ENCODE measurements around the gene SLC5A6.

The SLC5A6 gene

DNA sequence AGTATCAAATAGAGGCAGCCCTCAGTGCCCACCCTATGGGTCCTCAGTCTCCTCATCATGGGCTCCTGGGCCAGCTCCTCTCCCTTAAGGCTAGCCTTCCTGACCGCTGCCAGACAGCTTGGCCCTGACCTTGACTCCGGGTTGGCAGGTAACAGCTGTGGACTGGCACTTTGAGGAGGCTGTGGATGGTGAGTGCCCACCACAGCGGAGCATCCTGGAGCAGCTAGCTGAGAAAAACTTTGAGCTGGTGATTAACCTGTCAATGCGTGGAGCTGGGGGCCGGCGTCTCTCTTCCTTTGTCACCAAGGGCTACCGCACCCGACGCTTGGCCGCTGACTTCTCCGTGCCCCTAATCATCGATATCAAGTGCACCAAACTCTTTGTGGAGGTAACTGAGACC is 24.1 kb upstream of the SLC5A6 start:
- DNase-seq = no peak

DNA sequence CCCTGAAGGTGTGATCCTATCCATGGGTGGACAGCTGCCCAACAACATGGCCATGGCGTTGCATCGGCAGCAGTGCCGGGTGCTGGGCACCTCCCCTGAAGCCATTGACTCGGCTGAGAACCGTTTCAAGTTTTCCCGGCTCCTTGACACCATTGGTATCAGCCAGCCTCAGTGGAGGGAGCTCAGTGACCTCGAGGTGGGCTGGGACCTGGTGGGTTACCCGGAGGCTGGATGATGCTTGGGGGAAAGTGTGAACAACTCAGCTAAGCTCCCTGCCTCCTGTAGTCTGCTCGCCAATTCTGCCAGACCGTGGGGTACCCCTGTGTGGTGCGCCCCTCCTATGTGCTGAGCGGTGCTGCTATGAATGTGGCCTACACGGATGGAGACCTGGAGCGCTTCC is 21.3 kb upstream of the SLC5A6 start:
- DNase-seq = no peak

DNA sequence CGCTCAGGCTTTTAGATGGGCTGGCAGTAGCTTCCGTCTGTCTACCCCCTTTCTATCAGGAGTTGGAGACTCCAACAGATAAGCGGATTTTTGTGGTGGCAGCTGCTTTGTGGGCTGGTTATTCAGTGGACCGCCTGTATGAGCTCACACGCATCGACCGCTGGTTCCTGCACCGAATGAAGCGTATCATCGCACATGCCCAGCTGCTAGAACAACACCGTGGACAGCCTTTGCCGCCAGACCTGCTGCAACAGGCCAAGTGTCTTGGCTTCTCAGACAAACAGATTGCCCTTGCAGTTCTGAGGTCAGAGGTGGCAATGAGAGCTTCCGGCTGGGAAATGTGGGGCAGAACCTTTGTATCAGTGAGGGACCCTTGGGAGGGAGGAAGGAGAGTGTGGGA is 19.9 kb upstream of the SLC5A6 start:
- DNase-seq = no peak

DNA sequence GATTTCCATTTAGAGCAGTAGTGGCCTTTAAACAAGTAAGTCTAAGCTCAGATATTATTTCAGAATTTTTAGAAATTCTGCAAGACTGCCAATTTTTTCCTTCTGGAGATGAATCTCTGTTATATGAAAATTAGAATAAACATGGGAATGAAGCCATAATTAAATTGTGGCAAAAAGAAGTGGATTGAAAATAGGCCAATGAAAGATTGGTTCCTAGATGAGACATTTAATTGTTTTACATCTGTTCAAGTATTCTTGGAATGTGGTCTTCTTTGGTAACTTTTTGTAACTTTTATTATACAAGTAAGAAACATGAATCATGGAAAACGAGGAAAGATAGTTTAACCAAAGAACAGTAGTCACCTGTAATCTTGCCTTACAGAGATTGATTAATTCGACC is 15.4 kb upstream of the SLC5A6 start:
- DNase-seq = no peak

DNA sequence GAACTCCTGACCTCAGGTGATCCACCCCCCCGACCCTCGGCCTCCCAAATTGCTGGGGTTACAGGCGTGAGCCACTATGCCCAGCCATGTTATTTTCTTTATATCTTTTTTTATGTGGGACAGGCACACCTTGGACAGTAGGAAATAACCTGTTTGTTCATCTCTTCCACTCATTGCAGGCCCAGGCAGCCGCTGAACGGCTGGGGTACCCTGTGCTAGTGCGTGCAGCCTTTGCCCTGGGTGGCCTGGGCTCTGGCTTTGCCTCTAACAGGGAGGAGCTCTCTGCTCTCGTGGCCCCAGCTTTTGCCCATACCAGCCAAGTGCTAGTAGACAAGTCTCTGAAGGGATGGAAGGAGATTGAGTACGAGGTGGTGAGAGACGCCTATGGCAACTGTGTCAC is 13.5 kb upstream of the SLC5A6 start:
- DNase-seq = no peak

DNA sequence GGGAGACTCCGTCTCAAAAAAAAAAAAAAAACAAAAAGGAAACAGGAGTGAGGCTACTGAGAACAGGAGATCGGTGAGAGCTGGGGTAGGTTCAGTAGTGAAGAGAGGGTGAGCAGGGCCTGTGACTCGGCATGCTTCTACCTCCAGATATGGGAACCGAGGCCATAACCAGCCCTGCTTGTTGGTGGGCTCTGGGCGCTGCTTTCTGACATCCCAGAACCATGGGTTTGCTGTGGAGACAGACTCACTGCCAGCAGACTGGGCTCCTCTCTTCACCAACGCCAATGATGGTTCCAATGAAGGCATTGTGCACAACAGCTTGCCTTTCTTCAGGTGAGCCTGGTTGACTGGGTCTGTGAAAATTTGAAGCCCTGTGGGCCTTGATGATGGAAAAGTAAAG is 11.3 kb upstream of the SLC5A6 start:
- DNase-seq = no peak

DNA sequence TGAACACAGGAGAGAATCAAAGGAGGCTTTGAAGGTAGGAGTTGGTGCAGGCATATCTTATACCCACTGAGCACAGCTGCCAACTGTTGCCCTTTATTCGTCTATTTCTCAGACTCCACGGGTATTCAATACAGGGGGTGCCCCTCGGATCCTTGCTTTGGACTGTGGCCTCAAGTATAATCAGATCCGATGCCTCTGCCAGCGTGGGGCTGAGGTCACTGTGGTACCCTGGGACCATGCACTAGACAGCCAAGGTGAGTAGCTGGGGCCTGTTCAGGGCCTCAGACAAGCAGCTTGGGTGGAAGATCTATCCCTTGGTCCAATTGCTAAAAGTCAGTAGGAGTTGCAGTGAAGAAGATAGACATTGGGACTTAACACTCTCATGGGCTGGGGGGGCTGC is 10.3 kb upstream of the SLC5A6 start:
- no peak for DNase-seq

DNA sequence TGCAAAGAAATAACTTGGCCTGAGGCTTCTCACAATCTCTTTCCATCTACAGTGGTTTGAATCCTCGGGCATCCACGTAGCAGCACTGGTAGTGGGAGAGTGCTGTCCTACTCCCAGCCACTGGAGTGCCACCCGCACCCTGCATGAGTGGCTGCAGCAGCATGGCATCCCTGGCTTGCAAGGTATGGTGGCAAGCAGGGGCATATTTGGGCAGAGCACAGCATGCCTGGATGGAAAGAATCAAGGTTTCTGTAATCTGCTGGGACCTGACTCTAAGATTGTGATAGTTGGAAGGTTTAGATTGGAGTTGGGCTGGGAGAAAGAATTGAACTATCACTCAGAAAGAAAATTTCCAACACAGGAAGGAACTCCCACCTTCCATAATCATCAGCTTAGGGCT is 9.1 kb upstream of the SLC5A6 start:
- DNase-seq = no peak

DNA sequence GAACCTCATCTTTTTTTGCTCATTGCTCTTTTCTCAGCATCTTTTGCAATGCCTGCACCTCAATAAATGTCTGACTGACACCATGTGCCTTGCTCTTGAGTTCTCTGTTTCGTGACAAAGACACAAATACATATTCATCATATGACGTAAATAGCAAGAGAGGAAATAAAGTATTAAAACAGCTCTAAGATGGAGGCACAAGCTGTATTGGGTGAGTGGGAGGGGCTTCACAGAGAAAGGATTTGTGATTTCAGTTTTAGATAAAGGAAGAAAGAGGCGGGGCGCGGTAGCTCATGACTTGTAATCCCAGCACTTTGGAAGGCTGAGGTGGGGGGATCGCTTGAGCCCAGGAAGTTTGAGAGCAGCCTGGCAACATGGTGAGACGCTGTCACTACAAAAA is 8.0 kb upstream of the SLC5A6 start:
- no peak for DNase-seq

DNA sequence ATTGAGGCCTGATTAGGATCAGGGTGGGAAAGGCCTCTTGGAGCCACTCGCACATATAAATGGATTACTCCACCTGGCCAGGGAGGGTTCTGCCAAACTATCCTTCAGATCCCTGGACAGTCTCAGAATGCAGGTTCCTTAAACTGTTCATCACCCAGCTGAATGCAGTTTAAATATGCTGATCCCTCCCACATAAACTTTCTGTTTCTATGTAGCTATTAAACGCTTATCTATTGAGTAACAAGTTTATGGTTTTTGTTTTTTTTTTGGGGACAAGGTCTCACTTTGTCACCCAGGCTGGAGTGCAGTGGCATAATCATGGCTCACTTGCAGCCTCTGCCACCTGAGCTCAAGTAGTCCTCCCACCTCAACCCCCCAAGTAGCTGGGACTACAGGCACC is 7.0 kb upstream of the SLC5A6 start:
- DNase-seq = no peak

DNA sequence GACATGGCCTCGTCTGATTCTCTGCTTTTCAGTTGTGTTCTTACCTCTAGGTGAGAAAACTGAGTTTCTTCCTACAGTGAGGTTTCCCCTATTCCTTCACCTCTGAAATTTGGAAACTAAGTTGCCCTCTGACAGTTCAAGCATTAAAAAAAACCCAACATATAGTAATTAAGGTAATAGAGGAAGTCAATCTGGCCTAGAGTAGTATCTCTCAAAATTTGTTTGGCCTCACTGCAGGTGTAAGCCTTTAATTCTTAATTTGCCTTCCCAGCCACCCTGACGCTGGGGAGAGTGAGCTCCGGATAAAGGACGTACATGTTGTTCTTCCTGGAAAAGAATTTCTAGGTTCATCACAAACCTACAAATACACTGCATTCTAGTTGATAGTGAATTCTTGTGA is 6.5 kb upstream of the SLC5A6 start:
- no peak for DNase-seq

DNA sequence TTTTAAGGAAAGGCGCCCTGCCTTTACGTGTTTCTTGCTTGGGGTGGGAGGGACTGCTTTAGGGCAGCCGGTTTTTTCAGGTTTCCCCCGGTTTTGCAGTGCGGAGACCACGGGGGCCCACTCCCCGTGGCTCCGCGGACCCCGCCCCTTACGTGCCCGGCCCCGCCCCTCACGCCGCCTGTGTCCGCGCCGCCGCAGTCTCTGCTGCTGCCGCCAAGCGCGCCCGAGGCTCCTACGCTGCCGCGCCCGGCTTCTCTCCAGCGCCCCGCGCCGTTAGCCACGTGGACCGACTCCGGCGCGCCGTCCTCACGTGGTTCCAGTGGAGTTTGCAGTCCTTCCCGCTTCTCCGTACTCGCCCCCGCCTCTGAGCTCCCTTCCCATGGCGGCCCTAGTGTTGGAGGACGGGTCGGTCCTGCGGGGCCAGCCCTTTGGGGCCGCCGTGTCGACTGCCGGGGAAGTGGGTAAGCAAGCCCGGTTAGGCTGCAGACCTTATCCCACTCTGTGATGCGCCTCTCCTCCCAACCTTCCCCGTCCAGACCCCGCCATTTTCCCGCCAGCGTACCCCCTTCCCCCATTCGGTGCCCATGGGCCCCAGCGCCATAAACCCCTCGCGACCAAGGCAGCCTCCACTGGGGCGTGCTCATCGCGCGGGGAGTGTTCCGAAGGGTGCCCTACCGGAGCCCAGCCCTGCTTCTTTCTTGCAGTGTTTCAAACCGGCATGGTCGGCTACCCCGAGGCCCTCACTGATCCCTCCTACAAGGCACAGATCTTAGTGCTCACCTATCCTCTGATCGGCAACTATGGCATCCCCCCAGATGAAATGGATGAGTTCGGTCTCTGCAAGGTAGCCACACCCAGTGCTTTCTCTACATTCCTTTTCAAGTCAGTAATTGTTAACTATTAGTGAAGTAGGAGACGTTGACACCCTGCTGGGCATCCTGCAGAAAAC is 5.4 kb upstream of the SLC5A6 start, which contains the start of gene CAD:
CAD (plus strand) TSS at position 197 of the 949 bp plus-strand sequence; CDS start at position 380, 183 bp downstream.
- peak; percentile 88 to 97 (median 94) for DNase-seq

DNA sequence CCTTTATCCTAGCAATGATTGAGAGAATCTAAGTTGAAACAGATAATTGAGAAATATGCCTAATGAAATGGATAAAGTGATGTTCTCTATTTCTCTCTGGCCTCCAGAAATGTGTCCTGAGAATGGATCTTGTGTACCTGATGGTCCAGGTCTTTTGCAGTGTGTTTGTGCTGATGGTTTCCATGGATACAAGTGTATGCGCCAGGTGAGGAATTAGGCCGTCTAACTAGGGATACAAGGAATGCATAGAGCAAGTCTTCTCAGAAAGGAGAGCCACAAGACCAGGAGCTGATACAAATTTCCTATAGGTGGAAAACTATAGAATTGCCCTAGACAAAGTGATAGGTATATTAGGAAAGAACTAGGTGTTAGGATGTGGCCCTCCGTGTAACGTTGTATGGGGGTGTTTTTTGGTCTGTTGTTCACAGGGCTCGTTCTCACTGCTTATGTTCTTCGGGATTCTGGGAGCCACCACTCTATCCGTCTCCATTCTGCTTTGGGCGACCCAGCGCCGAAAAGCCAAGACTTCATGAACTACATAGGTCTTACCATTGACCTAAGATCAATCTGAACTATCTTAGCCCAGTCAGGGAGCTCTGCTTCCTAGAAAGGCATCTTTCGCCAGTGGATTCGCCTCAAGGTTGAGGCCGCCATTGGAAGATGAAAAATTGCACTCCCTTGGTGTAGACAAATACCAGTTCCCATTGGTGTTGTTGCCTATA is 4.5 kb upstream of the SLC5A6 start:
- no peak for DNase-seq

DNA sequence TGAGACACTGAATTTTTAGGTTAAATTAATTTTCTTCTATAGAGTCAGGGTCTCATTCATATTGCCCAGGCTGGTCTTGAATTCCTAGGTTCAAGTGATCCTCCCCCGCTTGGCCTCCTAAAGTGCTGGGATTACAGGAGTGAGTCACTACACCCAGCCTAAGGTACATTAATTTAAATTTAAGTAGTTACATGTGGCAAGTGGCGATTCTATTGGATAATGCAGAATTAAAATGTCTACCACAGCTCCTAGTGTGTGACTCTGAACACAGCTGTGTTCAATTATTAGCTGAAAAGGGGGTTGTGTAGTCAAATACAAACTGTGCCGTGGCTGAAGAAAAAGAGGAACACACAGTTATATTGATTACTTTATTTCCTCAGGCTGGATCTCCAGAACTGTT is 2.9 kb upstream of the SLC5A6 start:
- no peak for DNase-seq

DNA sequence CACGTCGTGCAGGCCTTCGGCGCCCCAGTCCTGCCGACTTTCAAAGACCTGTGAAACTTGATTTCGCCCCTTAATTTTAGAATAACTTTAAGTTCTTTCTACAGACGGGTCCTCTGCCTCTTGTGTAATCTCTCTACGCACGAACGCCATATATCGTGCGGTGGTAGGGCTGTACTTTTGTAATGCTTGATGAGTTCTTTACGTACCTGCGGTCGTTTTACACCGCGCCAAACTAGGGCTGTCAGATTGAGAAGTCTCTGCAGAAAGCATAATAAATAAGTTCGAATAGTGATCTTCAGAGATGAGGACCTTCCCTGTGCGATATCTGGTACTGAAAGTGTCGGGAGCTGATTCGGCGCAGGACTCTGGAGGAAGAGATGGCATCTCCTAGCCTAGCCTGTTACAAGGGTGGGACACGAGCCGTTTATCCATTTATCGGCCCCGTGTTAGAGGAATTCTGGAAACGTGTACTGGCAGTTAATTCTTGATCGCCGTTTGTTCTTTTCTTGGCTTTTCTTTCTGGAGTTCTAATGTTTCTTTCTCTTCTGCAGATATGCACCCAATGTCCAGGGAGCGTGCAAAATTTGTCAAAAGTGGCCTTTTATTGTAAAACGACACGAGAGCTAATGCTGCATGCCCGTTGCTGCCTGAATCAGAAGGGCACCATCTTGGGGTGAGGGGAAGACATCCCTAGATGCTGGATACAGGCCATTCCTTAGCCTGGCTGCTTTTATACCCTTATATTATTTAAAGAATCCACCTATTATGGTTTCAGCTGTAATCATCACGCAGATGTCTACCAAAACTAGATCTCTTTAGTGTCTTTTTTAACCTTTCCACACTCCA is 781 bp upstream of the SLC5A6 start:
- DNase-seq = peak in 2 of 3 donors; percentile 35 to 44

DNA sequence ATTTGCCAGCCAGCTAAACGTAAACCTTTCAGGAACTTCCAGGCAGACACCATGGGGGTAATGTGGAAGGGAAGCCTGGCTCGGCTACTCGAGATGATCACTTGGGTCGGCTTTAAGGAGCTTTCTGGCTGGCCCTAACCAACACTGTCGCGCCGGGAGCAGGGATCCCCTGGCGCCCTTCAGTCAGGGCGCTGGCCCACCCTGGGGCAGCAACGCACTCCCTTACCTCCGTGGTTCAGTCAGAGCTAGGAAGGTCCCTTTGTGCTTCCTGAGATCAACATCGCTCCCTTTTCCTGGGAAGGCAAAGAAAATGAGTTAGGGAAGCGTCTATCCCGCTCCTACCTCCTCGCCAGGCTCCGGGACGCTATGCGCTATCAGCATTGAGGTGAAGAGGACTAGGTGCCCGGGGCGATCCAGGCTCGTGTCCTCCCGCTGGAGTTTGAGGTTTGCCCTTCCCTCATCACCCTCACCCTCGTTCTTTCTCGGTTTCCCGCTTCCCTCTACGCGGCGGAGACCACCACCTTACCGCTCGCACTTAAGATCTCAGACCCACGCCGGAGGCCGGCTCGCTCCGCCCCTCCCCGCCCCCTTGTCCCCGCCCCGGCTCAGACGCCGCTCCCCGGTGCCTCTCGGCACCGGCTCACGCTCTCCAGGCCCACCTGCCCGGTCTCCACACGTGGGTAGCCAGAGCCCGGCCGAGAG is 676 bp downstream of the SLC5A6 start:
- DNase-seq = no peak

DNA sequence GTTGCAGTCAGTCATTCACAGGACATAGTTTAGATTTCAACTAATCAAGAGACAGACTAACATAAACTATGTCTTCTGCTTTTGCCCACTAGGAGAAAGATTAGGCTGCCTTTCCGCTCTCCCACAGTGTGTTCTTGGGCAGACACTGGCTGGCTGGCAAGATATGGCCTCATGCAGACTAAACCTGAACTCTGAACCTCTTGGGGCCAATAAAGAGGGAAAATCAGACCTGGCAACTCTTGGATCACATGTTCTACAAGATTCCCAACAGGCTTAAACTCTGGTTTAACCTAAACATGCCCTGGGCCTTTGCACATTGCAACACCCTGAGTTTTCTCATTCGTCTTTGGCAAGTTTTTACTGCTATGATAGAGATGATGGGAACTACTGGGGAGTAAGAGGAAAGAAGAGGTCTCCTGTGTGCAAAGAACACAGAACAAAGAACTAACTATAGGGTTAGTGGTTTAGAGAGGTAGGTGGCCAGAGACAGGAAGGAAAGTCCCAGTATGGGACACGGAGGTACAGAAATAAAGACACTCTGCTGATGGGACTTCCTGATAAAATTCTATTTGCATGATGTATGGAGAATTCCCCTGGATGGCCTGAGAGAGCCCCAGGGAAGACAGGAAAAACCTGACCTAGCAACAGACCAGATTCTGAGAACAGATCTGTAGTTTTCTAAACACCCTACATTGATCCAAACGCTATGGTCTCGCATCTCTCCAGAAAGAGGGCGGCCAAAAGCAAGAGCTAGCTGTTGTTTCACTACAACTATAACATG is 2.3 kb downstream of the SLC5A6 start:
- DNase-seq = no peak

DNA sequence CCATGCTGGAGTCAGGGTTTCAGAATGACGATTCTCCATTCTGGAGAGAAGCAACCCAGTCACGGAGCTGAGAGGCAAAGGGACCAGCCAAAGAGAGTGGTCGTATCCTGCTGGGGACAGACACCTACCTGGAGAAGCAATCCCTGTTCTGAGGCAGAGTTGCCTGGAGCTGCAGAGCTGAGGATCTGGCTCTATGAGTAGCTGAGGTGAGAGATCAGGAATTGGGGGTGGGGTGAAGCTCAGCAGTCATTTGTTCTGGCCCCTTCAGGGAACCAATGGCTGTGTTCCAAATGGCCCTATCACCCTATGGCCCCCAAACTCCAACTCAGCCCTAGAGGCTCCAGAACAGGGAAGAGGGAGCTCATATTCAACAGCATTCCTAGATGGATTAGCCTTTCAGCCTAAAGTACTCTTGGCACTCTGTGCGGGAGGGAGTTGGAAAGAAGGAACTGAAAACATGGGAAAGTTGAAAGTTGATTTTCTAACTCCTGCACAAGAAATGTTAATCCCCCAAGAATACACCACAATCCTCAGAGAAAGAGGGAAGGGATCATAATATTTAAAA is 3.5 kb downstream of the SLC5A6 start:
- no peak for DNase-seq

DNA sequence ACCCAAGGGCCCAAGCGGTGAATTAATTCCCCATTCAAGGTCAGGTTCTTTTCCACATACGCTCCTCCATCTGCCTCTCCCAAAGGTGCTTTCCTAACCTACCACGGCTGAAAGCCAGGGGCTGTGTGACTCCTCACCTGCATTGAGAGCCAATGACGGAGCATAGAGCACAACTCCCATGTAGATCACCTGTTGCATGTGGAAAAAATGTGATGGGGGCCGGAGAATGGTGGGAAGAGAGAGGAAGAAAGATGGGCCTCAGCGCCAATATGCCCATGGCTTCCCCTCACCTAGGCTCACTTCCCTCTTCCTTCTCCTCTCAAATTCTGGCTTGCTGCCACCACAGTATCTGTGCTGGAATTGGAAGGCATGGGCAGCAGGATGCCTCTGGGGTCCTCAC is 5.7 kb downstream of the SLC5A6 start:
- DNase-seq = no peak

DNA sequence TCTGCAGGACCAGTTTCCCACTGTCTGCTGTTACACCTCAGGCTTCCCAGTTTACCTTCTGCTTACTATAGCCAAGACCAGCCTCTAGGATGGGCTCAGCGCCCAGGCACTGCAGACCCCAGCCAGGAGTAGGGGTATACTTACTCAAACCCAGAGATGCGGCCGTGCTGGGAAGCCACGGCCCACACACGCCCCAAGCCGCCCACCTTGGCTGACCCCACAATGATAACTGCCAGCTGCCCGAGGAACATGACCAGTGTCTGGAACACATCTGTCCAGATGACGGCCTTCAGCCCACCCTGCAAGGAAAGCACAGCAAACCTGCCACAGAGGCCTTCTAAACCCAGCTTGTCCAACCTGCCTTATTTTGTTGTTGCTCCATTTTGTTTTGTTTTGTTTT is 6.9 kb downstream of the SLC5A6 start:
- no peak for DNase-seq

DNA sequence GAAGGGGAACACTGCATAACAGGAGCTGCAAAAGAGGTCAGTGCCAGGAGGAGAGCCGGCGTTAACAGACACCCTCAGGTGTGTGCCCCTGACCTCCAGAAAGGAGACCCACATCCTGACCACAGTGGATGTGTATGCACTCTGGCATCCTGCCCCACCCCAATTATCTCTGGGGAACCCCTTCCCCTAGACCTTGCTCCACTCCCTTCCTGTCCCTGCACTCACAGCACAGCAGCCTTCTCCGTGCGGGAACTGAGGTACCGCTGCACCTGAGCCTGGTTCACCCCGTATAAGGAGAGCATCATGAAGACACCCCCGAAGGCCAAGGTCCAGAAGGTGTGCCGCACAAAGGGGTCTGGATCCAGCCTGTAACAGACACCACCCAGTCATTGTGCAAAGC is 7.5 kb downstream of the SLC5A6 start:
- DNase-seq = no peak
